Psoas muscle (tissue), 8 donors: ENCODE results near the gene ERMARD. TPM values are rescaled to one million over a fixed set of nuclear protein-coding genes. Genes with fewer than 3 reads are reported as not detected.
A peak's percentile ranks its signal among the peaks of the same experiment; 100 is the strongest.

Source experiments
- ATAC-seq, 4 donors: fragments of 200-7000 bp; cut with Tn5 transposase; one replicate each; pipeline ENCODE4 v1.9.1; 2020; ENCODE audit warnings: moderate library complexity in 3 of 4, mild to moderate bottlenecking in 2 of 4
- DNase-seq, 2 donors: peaks; one replicate each; pipeline ENCODE4 v3.0.0-alpha.2; 2020
- H3K27ac ChIP-seq: fragments of 200-600 bp; one replicate; pipeline ENCODE4 v1.8.0; 2022
- H3K27me3 ChIP-seq, 3 donors: fragments of 200-600 bp in 1 of 3; one replicate each; pipeline versions ENCODE4 v1.6.1 to v1.8.0; 2013 to 2022; ENCODE audit warnings: low read length in 2 of 3, mild to moderate bottlenecking in 2 of 3, moderate library complexity in 1 of 3; ENCODE audit not compliant: insufficient read depth in 3 of 3
- H3K36me3 ChIP-seq, 2 donors: fragments of 200-600 bp in 1 of 2; one replicate each; pipeline versions ENCODE4 v1.6.1 to v1.8.0; 2013 to 2022; ENCODE audit warnings: low read depth in 1 of 2, mild to moderate bottlenecking in 1 of 2, moderate library complexity in 1 of 2; ENCODE audit not compliant: insufficient read depth in 1 of 2
- H3K4me1 ChIP-seq: fragments of 200-600 bp; one replicate; pipeline ENCODE4 v1.8.0; 2022
- H3K4me3 ChIP-seq: fragments of 200-600 bp; one replicate; pipeline ENCODE4 v1.8.0; 2022; ENCODE audit warnings: mild to moderate bottlenecking
- H3K9me3 ChIP-seq: fragments of 200-600 bp; one replicate; pipeline ENCODE4 v1.8.0; 2022
- WGBS, 3 donors: extraction: QIAGEN DNeasy Blood & Tissue Kit; methylation state at CpG; one replicate each; pipeline versions ENCODE4 v1.1.6 to v1.1.7; 2013; 5-methylcytosine and 5-hydroxymethylcytosine counted together
- intact Hi-C, 2 donors: fragments of 100-400 bp; cut with DNase I; formaldehyde crosslinking; loops; one replicate each; pipeline versions ENCODE4 v1.11.0 to v1.14.2; 2022
- polyA plus RNA-seq, 3 donors: library from polyadenylated mRNA; stranded (reverse); fragments of 200-250 nt; gene quantifications; one replicate each; pipeline ENCODE4 v1.2.3, GENCODE V29; 2013
- total RNA-seq, 4 donors: library from RNA; stranded (reverse); fragmentation: NEBNext Ultra II Directional in 2 of 4; extraction: Animal tissue kit (Norgen Biotek cat#: 25700) in 2 of 4; gene quantifications; one replicate each; pipeline versions ENCODE4 v1.2.1 to v1.2.4, GENCODE V29; 2021 to 2023
- TF ChIP-seq, protein P1 (sequence below): fragments of 200-600 bp; IDR thresholded peaks from one replicate; pipeline ENCODE4 v1.8.0; 2022; ENCODE audit warnings: antibody characterized with exemption
- donor health status: healthy with polysubstance abuse.
- donor health status: DM: no; HTN: no; CAD: no; lungs with moderate emphysema.
- donor health status: Bipolar disorder and iron deficiency.
- donor health status: healthy.
- donor health status: DM: yes; HTN: yes; CAD: no.
- donor health status: DM: no; HTN: no; CAD: no.
- donor health status: DM: no; HTN: no; CAD: no.
- donor health status: DM: yes; HTN: yes; CAD: no.

Gene ERMARD
- total and polyA plus RNA-seq, 7 donors = 7.9 to 13.3 (median 11.4) TPM

DNA sequence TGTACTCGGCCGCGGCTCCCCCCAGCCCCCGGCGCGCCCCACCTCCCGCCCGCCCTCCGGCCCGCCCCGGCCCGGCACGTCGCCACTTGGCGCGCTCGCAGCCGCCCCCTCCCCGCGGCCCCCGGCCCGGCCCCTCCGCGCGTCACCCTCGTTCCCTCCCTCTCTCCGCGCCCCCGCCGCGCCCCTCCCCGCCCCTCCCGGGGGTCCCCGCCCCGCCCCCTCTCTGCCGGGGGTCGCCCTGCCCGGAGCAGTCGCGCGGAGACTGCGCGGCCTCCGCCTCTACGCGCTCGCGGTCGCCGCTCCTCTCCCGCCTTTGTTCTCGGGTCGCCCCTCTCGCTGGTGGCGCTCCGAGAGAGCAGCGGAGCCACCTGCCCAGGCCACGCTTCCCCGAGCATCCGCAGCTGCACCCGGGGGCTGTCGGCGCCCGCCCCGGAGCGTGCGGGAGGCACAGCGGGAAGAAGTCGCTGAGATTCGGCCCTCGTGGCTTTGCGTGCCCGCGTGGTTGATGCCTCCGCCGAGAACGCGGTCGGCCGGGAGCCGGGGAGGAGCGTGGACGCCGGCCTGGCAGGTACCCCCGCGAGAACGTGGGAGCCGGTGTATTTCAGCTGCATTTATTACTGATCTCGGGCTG, 26.8 kb upstream of the ERMARD start, which contains the start of gene PHF10:
TSS of gene PHF10 (minus strand) at position 7 of the 631 bp plus-strand sequence. CDS start 569 bp downstream, outside the sequence.
- Histone ChIP-seq H3K4me3 (peak within 1 kb of the TSS; percentile 79), H3K27me3 (no peaks in the 10 kb centered on the region), H3K36me3 (no peaks in the 10 kb centered on the region), H3K9me3 (no peaks in the 10 kb centered on the region), H3K4me1 (peaks cover 25% of the 10 kb centered on the region), H3K27ac (peak within 1 kb of the TSS; percentile 89)
- WGBS, 3 donors = 1 to 2% (median 1%) methylated on average over 42 to 81 of the region's 89 CpGs
- intact Hi-C loops = loop anchor here in 1 of 2 donors (1.0 to 10.0 kb wide), 2 partner anchors 27 to 830 kb away; partner anchors contain the start of genes DYNLT2, ERMARD, PSMB1 and TBP
- peak; percentile 52 to 71 for DNase-seq
- TF ChIP-seq, protein P1, sequence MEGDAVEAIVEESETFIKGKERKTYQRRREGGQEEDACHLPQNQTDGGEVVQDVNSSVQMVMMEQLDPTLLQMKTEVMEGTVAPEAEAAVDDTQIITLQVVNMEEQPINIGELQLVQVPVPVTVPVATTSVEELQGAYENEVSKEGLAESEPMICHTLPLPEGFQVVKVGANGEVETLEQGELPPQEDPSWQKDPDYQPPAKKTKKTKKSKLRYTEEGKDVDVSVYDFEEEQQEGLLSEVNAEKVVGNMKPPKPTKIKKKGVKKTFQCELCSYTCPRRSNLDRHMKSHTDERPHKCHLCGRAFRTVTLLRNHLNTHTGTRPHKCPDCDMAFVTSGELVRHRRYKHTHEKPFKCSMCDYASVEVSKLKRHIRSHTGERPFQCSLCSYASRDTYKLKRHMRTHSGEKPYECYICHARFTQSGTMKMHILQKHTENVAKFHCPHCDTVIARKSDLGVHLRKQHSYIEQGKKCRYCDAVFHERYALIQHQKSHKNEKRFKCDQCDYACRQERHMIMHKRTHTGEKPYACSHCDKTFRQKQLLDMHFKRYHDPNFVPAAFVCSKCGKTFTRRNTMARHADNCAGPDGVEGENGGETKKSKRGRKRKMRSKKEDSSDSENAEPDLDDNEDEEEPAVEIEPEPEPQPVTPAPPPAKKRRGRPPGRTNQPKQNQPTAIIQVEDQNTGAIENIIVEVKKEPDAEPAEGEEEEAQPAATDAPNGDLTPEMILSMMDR = no peak
- peak; percentile 41 to 59 (median 44) for ATAC-seq

DNA sequence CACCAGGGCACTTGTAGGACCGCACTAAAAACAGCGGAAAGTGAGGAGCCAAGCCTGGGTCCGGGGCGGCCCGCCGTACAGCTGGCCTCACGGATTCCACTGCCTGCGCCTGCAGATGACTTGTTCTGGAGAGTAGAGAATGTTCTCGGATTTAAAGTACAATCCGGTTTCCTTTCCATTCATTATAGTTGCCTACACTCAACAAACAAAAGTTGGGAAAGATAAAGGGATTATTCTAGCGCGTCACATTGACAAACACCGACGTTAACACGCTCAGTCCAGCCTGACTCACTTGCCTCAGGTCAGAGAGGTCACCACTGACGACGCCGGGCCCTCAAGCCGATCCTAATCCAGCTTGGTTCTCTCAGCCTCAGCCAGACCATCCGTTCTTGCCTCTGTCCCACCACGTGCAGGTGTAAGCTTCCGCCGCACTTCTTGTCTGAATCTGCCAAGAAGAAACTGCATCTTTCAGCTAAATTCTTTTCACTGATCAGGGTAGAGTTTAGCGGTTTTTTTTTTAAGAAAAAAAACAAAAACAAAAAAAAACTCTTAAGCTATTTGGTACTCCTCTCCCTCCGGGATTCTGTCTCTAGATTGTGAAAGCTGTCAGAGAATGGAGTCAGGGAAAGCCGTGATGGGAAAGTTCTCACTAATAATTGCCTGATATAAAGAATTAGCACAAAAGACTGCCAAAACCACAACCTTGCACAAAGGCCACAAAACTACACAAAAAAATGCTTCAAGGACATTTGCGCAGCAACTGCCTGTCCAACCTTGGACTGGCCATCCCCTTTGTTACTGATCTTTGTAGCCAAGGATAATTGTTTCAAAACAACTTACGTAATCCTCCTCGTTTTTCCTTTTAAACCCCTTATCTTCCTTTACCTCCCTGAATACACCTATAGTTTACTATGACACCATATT, 26.0 kb upstream of the ERMARD start:
- DNase-seq (peak; percentile 74 to 84), ATAC-seq (peak; percentile 65 to 79 (median 72))
- H3K4me1 ChIP-seq = peaks cover 18% of the 10 kb centered on the region
- peak overlapping the region; percentile 79 for H3K4me3 ChIP-seq
- H3K9me3 ChIP-seq = no peaks in the 10 kb centered on the region
- WGBS, 3 donors = 24 to 35% (median 27%) methylated on average over 29 of the region's 29 CpGs
- peak overlapping the region; percentile 89 for H3K27ac ChIP-seq
- H3K27me3 ChIP-seq = no peaks in the 10 kb centered on the region
- intact Hi-C loops = loop anchor here in 1 of 2 donors (1.0 to 10.0 kb wide), 2 partner anchors 26 to 829 kb away; partner anchors contain the start of genes DYNLT2, ERMARD, PSMB1 and TBP
- no peaks in the 10 kb centered on the region for H3K36me3 ChIP-seq
- TF ChIP-seq, protein P1 = no peak

DNA sequence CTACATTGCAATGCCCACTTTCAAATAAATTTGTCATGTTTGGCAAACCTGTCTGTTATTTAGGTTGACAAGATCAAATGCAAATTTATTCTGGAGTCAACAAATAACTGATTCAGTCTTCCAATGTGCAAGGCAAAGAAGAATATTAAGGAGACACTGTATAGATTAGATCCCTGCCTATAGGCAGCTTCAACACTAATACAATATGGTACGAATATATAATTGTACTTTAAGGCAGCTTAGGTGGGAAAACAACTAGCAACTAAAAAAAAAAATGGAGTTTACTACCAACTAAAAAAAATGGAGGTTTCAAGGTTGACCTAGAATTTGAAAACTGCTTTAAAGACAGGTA, 25.4 kb upstream of the ERMARD start:
- 90 to 98% (median 97%) methylated on average over 1 of the region's 1 CpG for WGBS, 3 donors
- Histone ChIP-seq H3K4me3 (no peak overlapping the region), H3K27ac (peak overlapping the region; percentile 89), H3K9me3 (no peaks in the 10 kb centered on the region), H3K4me1 (peaks cover 18% of the 10 kb centered on the region), H3K27me3 (no peaks in the 10 kb centered on the region), H3K36me3 (no peaks in the 10 kb centered on the region)
- intact Hi-C loops = loop anchor here in 1 of 2 donors (10.0 kb wide), 1 partner anchor 829 kb away; the partner anchor contains the start of genes PSMB1 and TBP
- no peak for ATAC-seq
- TF ChIP-seq, protein P1 = no peak
- DNase-seq = no peak

DNA sequence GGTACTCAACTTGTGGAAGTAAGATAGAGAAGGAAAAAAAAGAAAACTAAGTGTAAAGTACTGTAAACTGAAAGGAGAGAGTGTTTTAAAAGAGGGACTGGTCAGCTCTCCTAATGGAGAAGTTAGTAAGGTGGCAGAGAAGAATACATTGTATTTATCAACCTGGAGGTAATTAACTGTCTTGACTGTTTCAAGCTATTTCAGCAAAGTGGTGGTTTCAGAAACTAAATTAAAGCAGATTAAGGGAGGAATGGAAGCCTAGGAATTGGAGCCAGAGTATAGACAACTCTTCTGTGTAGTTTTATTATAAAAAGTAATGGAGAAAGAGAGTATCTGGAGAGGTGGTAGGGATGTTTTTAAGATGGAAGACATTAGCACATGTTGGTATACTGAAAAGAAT, 24.5 kb upstream of the ERMARD start:
- intact Hi-C loops = loop anchor here in 1 of 2 donors (10.0 kb wide), 1 partner anchor 828 kb away; the partner anchor contains the start of genes PSMB1 and TBP

More for the DNA sequence above, 24.5 kb upstream of the ERMARD start:
- TF ChIP-seq, protein P1 = no peak
- no peak for DNase-seq
- Histone ChIP-seq H3K9me3 (no peaks in the 10 kb centered on the region), H3K36me3 (no peaks in the 10 kb centered on the region), H3K27me3 (no peaks in the 10 kb centered on the region), H3K4me3 (no peak overlapping the region), H3K4me1 (peaks cover 9% of the 10 kb centered on the region), H3K27ac (no peak overlapping the region)
- ATAC-seq = no peak
